Measurements from ENCODE around the gene TMEM144. TPM values are rescaled to one million over a fixed set of nuclear protein-coding genes. Genes with fewer than 3 reads are reported as not detected.
"Not testable (repeated sequence)": the region's sequence is repeated elsewhere in the genome, so short reads cannot be mapped to it uniquely, and the experiment has no call there.

The TMEM144 gene
- total RNA-seq, 1 donor from 2014 or later: 3.4 TPM

- DNase-seq (ENCODE audit: low read depth, low spot score): no peak
These were observed 19.6 kb upstream of the TMEM144 start for GRCh38 chr4:158190718-158191117.

GRCh38 chr4:158192439-158193158 lies 17.7 kb upstream of the TMEM144 start:
- no peak for DNase-seq (ENCODE audit: low read depth, low spot score)

- DNase-seq (ENCODE audit: low read depth, low spot score): no peak
These were observed 17.0 kb upstream of the TMEM144 start for GRCh38 chr4:158193171-158193749.

DNA sequence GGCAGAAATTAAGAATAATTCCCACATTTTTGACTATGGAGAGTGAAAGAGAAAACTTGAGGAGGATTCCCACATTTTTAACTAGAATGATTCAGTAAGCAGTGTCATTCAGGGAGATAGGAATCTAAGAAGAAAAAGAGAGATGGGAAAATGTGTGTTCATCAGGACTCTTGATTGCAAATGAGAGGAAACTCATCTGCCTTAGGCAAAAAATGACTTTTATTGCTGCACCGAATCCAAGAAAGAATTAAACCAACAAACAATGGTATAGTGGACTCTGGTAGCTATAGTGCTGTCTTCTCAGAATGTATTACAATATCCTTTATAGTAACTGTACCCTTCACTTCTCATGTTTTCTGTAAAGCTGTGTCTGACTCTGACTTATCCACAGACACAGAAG lies 15.0 kb upstream of the TMEM144 start:
- no peak for DNase-seq (ENCODE audit: low read depth, low spot score)

DNA sequence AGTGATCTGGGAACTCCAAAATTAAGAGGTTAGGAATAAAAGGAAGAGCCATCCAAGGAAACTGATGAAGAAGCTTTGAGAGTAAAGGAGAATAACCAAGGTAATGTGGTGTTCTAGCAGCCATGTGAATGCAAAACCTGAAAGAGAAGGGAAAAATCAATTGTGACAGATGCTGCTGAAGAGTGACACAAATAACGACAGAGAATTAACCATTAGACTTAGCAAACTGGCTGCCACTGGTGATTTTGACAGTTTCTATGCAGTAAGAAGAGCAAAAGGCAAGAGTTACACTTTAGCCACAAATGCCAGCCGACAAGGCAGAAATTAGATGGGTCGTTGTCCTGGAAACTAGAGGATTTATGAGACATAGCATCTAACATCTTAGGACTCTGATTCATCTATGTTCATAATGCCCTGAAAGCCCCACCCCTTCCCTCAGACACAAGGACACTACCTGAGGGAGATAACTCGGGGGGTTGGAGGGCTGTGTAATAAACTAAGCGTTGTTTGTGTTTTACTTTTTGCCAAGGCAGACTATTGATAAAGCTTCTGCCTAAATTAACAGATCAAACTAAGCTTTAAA lies 13.0 kb upstream of the TMEM144 start:
- no peak for DNase-seq (ENCODE audit: low read depth, low spot score)

- DNase-seq (ENCODE audit: low read depth, low spot score): no peak
These were observed 10.1 kb upstream of the TMEM144 start for GRCh38 chr4:158200214-158200613.

- no peak for DNase-seq (ENCODE audit: low read depth, low spot score)
These were observed 9.0 kb upstream of the TMEM144 start for GRCh38 chr4:158201322-158201721.

GRCh38 chr4:158201876-158202275 lies 8.4 kb upstream of the TMEM144 start:
- DNase-seq (ENCODE audit: low read depth, low spot score): no peak

DNA sequence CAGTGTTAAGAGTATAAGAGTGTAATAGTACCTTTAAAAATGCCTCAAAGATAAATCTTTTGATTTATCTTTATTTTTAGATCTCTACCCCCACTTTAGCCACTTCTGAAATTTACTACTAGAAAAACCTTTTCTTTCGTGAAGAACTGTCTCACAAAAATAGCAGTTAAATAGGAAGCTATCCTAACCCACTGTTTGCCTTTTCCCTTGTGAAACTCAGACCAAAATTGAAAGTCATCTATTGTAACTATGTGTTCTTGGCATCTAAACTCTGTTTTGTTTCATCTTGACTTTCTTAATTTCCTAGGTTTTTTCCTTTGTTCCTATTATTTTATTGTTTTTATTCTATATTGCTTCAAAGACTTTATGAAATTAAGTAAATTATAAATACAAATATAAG lies 7.8 kb upstream of the TMEM144 start:
- DNase-seq (ENCODE audit: low read depth, low spot score): no peak

GRCh38 chr4:158203436-158203835 lies 6.8 kb upstream of the TMEM144 start:
- DNase-seq (ENCODE audit: low read depth, low spot score): no peak

GRCh38 chr4:158203929-158204328 lies 6.4 kb upstream of the TMEM144 start:
- no peak for DNase-seq (ENCODE audit: low read depth, low spot score)

GRCh38 chr4:158208963-158209640 lies 1.2 kb upstream of the TMEM144 start:
- no peak for DNase-seq (ENCODE audit: low read depth, low spot score)

GRCh38 chr4:158211222-158211621 lies 936 bp downstream of the TMEM144 start:
- DNase-seq (ENCODE audit: low read depth, low spot score): no peak

GRCh38 chr4:158213466-158213865 lies 3.2 kb downstream of the TMEM144 start:
- DNase-seq (ENCODE audit: low read depth, low spot score): no peak

- no peak for DNase-seq (ENCODE audit: low read depth, low spot score)
These were observed 4.6 kb downstream of the TMEM144 start for GRCh38 chr4:158214856-158215255.

GRCh38 chr4:158217763-158218162 lies 7.5 kb downstream of the TMEM144 start:
- DNase-seq (ENCODE audit: low read depth, low spot score): no peak

- DNase-seq (ENCODE audit: low read depth, low spot score): no peak
These were observed 9.3 kb downstream of the TMEM144 start for GRCh38 chr4:158219623-158220022.

- DNase-seq (ENCODE audit: low read depth, low spot score): not testable (repeated sequence)
These were observed 14.0 kb downstream of the TMEM144 start for GRCh38 chr4:158224318-158224717.

- DNase-seq (ENCODE audit: low read depth, low spot score): not testable (repeated sequence)
These were observed 14.7 kb downstream of the TMEM144 start for GRCh38 chr4:158224999-158225398.

- DNase-seq (ENCODE audit: low read depth, low spot score): not testable (repeated sequence)
These were observed 17.6 kb downstream of the TMEM144 start for GRCh38 chr4:158227880-158228279.

DNA sequence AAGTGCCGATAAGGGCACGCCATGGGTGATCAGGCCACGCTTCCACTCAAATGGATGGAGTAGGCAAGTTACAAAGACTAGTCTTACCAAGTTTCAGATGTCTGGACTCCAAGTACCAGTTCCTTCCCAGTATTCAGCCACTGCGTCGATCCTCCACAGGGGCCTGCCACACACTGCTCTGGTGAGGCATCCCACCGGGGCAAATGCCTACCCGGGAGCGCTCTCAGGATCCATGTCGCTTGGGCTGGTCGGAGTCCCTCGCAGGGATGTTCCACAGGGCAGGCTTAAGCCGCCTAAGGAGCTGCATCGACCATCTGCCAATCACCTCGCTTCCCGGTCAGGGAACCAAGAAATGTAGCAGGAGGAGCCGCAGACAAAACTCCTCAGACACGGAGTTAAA lies 18.1 kb downstream of the TMEM144 start:
- not testable (repeated sequence) for DNase-seq (ENCODE audit: low read depth, low spot score)

DNA sequence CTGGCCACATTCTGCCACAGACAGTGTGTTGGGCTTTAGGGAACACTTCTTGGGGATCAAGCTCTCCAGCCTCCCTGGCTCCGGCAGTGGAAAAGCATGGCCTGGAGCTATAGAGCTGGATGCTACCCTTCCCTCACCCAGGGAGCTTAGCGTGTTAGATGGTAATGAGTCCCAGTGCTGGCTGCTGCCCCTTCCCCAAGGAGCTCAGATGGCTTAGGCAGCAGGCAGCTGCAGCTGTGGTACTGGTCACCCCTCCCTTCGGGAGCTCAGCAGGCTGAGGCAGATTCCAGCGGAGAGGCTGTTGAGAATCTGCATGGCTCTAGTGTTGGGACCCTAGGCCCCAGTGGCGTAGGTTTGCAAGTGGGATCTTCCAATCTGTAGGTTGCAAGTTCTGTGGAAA lies 19.5 kb downstream of the TMEM144 start:
- no peak for DNase-seq (ENCODE audit: low read depth, low spot score)
